ENCODE data around the gene PHETA2.

DNA sequence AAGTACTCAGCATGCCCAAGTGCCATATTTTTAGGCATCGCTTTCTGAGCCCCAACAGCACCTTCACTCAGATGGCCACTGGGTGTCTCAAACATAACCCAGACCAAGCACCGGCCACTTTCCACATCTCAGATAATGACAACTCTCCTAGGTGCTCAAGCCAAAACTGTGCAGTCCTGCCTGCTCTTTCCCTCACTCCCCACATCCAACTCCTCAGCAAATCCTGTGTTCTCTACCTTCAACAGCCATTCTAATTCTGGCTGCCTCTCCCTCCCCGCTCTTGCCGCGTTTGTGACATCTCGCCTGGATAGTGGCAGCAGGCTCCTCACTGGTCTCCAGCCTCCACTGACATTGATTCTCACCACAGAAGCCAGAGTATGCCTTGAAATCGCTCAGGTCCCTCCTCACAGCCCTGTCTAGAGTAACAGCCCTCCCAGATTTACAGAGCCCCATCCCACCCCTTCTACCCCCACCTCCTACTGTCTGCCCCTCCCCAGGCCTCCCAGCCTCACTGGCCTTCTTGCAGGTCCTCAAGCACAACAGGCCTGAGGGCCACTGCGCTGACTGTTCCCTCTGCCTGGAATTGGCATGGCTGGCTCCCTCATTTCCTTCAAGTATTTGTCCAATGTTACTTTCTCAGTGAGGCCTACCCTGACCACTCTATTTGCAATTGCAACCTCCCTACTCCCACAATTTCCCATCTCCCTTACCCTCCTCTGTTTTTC is 1.3 kb upstream of the PHETA2 start:
- TF ChIP-seq, protein P1, sequence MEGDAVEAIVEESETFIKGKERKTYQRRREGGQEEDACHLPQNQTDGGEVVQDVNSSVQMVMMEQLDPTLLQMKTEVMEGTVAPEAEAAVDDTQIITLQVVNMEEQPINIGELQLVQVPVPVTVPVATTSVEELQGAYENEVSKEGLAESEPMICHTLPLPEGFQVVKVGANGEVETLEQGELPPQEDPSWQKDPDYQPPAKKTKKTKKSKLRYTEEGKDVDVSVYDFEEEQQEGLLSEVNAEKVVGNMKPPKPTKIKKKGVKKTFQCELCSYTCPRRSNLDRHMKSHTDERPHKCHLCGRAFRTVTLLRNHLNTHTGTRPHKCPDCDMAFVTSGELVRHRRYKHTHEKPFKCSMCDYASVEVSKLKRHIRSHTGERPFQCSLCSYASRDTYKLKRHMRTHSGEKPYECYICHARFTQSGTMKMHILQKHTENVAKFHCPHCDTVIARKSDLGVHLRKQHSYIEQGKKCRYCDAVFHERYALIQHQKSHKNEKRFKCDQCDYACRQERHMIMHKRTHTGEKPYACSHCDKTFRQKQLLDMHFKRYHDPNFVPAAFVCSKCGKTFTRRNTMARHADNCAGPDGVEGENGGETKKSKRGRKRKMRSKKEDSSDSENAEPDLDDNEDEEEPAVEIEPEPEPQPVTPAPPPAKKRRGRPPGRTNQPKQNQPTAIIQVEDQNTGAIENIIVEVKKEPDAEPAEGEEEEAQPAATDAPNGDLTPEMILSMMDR (optimal IDR thresholded peaks at IDR 0.05 in 1 of 3, IDR thresholded peaks at IDR 0.05 in 1 of 3, conservative IDR thresholded peaks at IDR 0.05 in 1 of 3; ENCODE audit: extremely low read depth in 1 of 3, insufficient read depth in 2 of 3, low read length in 3 of 3) = no peak
- no peak for TF ChIP-seq EZH2 (IDR thresholded peaks at IDR 0.05; ENCODE audit: low read length)
